ENCODE measurements around the gene APLN.

APLN gene

DNA sequence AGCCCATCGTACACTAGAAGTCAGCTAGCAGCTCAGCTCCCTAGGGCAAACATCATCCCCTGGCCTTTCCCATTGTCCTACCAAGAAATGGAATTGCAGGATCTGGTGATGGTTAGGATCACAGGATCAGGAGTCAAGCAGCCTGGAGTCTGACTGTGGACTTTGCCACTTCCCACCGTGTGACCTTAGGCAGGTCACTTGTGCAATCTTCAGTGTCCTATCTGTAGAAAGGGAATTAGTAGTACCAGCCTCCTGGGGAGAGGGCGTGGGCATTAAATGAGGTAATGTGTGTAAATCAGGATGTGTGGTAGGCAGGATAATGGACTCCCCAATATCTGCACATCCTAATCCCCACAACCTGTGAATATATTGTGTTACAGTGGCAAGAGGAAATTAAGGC is 38.6 kb upstream of the APLN start:
- no peak overlapping the region for H3K9ac ChIP-seq (ENCODE audit: low read depth, low read length)

DNA sequence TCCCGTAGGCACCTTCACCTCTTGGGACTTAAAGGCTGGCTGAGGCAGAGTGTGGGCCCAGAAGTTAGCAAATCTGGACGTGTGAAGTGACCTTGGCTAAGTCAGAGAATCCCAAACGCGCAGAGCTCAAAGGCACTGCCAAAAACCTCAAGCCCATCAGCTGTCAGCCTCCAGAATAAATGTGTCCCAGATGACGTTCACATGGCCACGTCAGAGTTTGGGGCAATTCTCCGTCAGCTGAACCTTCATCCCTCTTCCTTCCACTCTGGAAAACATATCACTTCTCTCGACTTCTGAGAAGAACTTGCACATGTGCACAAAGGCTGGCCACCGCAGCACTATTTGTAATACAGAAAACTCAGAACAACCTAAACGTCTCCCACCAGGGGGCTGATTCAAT is 35.7 kb upstream of the APLN start:
- Histone ChIP-seq H3K36me3 (ENCODE audit: insufficient read depth, low read length) (no peaks in the 10 kb centered on the region), H3K27ac (ENCODE audit: low read depth, low read length) (no peak overlapping the region), H3K9me3 (ENCODE audit: insufficient read depth, low read depth, low read length) (no peaks in the 10 kb centered on the region), H3K4me3 (ENCODE audit: low read length) (no peak overlapping the region), H3K27me3 (ENCODE audit: insufficient read depth, low read length) (no peaks in the 10 kb centered on the region), H3K4me1 (ENCODE audit: insufficient read depth, low read length) (peaks cover 3% of the 10 kb centered on the region; the same call in 1 of the 2 replicates), H3K9ac (ENCODE audit: low read depth, low read length) (no peak overlapping the region)
- 86% methylated on average over 10 of the region's 10 CpGs for WGBS

More for the DNA sequence above, 38.6 kb upstream of the APLN start:
- 89% methylated on average over 3 of the region's 3 CpGs for WGBS
- H3K36me3 ChIP-seq (ENCODE audit: insufficient read depth, low read length) = no peaks in the 10 kb centered on the region
- peaks cover 18% of the 10 kb centered on the region; the same call in 1 of the 2 replicates for H3K4me1 ChIP-seq (ENCODE audit: insufficient read depth, low read length)
- H3K4me3 ChIP-seq (ENCODE audit: low read length) = no peak overlapping the region
- no peak overlapping the region for H3K27ac ChIP-seq (ENCODE audit: low read depth, low read length)
- no peaks in the 10 kb centered on the region for H3K9me3 ChIP-seq (ENCODE audit: insufficient read depth, low read depth, low read length)
- no peaks in the 10 kb centered on the region for H3K27me3 ChIP-seq (ENCODE audit: insufficient read depth, low read length)

DNA sequence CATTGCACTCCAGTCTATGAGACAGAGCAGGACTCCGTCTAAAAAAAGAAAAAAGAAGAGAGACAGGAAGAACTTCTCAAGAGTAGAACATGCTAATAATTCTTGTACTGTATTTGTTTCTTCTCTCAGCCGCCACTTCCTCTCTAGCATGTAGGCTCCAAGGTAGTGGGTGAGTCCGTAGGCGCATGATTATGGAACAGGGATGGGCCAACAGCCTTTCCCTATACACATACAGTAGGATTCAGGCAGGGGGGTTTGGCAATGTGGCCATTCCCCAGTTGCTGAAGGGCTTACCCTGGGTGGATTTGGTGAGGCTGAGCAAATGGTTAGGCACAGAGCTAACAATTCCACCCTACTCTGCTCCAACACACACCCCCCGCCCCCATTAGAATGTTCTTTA is 35.0 kb upstream of the APLN start:
- Histone ChIP-seq H3K27me3 (ENCODE audit: insufficient read depth, low read length) (no peaks in the 10 kb centered on the region), H3K36me3 (ENCODE audit: insufficient read depth, low read length) (no peaks in the 10 kb centered on the region), H3K9ac (ENCODE audit: low read depth, low read length) (no peak overlapping the region), H3K27ac (ENCODE audit: low read depth, low read length) (no peak overlapping the region), H3K4me1 (ENCODE audit: insufficient read depth, low read length) (peaks cover 3% of the 10 kb centered on the region; the same call in 1 of the 2 replicates), H3K9me3 (ENCODE audit: insufficient read depth, low read depth, low read length) (no peaks in the 10 kb centered on the region), H3K4me3 (ENCODE audit: low read length) (no peak overlapping the region)
- WGBS = 100% methylated on average over 2 of the region's 5 CpGs

- H3K9me3 ChIP-seq (ENCODE audit: insufficient read depth, low read depth, low read length) = no peaks in the 10 kb centered on the region
- no peaks in the 10 kb centered on the region for H3K27me3 ChIP-seq (ENCODE audit: insufficient read depth, low read length)
- H3K4me1 ChIP-seq (ENCODE audit: insufficient read depth, low read length) = peaks cover 3% of the 10 kb centered on the region; the same call in 1 of the 2 replicates
- no peak overlapping the region for H3K9ac ChIP-seq (ENCODE audit: low read depth, low read length)
- H3K4me3 ChIP-seq (ENCODE audit: low read length) = no peak overlapping the region
- H3K36me3 ChIP-seq (ENCODE audit: insufficient read depth, low read length) = no peaks in the 10 kb centered on the region
- WGBS = 99% methylated on average over 3 of the region's 3 CpGs
- H3K27ac ChIP-seq (ENCODE audit: low read depth, low read length) = no peak overlapping the region
These were observed 33.3 kb upstream of the APLN start for GRCh38 chrX:129688097-129688496.

GRCh38 chrX:129686422-129686948 is 31.7 kb upstream of the APLN start:
- H3K4me1 ChIP-seq (ENCODE audit: insufficient read depth, low read length) = peaks cover 3% of the 10 kb centered on the region; the same call in 1 of the 2 replicates
- 44% methylated on average over 1 of the region's 2 CpGs for WGBS
- peak overlapping the region; percentile 60; the same call in 1 of the 2 replicates for H3K27ac ChIP-seq (ENCODE audit: low read depth, low read length)
- no peak overlapping the region for H3K9ac ChIP-seq (ENCODE audit: low read depth, low read length)
- H3K4me3 ChIP-seq (ENCODE audit: low read length) = 0 out of 2 replicates have a peak overlapping the region, but pooled peaks have one; percentile 19
- no peaks in the 10 kb centered on the region for H3K36me3 ChIP-seq (ENCODE audit: insufficient read depth, low read length)
- H3K9me3 ChIP-seq (ENCODE audit: insufficient read depth, low read depth, low read length) = no peaks in the 10 kb centered on the region
- H3K27me3 ChIP-seq (ENCODE audit: insufficient read depth, low read length) = no peaks in the 10 kb centered on the region

- Histone ChIP-seq H3K36me3 (ENCODE audit: insufficient read depth, low read length) (no peaks in the 10 kb centered on the region), H3K27me3 (ENCODE audit: insufficient read depth, low read length) (no peaks in the 10 kb centered on the region; the same call in 1 of the 2 replicates), H3K4me3 (ENCODE audit: low read length) (no peak overlapping the region), H3K27ac (ENCODE audit: low read depth, low read length) (no peak overlapping the region), H3K4me1 (ENCODE audit: insufficient read depth, low read length) (peaks cover 3% of the 10 kb centered on the region; the same call in 1 of the 2 replicates), H3K9ac (ENCODE audit: low read depth, low read length) (no peak overlapping the region), H3K9me3 (ENCODE audit: insufficient read depth, low read depth, low read length) (no peaks in the 10 kb centered on the region)
- WGBS = no CpG with 5 or more reads among the region's 1 CpG
These were observed 28.2 kb upstream of the APLN start for GRCh38 chrX:129682979-129683378.

DNA sequence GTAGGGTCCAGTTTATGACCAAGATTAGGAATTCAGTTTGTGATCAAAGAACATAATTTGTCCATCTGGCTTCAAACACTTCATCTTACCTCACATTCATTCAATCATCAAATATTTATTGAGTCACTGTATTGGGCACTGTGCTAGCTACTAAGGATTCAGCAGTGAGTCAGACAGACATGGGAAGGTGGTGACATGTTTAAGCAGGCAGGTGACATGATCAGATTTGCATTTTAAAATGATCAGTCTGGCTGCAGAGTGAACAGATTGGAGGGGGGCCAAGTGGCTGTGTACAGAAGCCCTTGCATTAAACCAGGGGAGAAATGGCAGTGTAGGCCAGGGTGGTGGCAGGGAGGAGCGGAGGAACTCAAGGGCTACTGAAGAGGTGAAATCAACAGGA is 25.1 kb upstream of the APLN start:
- Histone ChIP-seq H3K4me3 (ENCODE audit: low read length) (no peak overlapping the region), H3K27ac (ENCODE audit: low read depth, low read length) (no peak overlapping the region), H3K4me1 (ENCODE audit: insufficient read depth, low read length) (no peaks in the 10 kb centered on the region), H3K36me3 (ENCODE audit: insufficient read depth, low read length) (no peaks in the 10 kb centered on the region), H3K27me3 (ENCODE audit: insufficient read depth, low read length) (no peaks in the 10 kb centered on the region; the same call in 1 of the 2 replicates), H3K9me3 (ENCODE audit: insufficient read depth, low read depth, low read length) (no peaks in the 10 kb centered on the region), H3K9ac (ENCODE audit: low read depth, low read length) (no peak overlapping the region)
- 92% methylated on average over 1 of the region's 1 CpG for WGBS

- no peaks in the 10 kb centered on the region for H3K4me1 ChIP-seq (ENCODE audit: insufficient read depth, low read length)
- no peak overlapping the region for H3K9ac ChIP-seq (ENCODE audit: low read depth, low read length)
- H3K4me3 ChIP-seq (ENCODE audit: low read length) = no peak overlapping the region
- H3K27me3 ChIP-seq (ENCODE audit: insufficient read depth, low read length) = no peaks in the 10 kb centered on the region; the same call in 1 of the 2 replicates
- WGBS = 92% methylated on average over 14 of the region's 14 CpGs
- no peak overlapping the region for H3K27ac ChIP-seq (ENCODE audit: low read depth, low read length)
- no peaks in the 10 kb centered on the region for H3K36me3 ChIP-seq (ENCODE audit: insufficient read depth, low read length)
- no peaks in the 10 kb centered on the region for H3K9me3 ChIP-seq (ENCODE audit: insufficient read depth, low read depth, low read length)
These were observed 23.9 kb upstream of the APLN start for GRCh38 chrX:129678614-129679195.

GRCh38 chrX:129667412-129667811 is 12.7 kb upstream of the APLN start:
- Histone ChIP-seq H3K4me1 (ENCODE audit: insufficient read depth, low read length) (peaks cover 22% of the 10 kb centered on the region; the same call in 1 of the 2 replicates), H3K4me3 (ENCODE audit: low read length) (no peak overlapping the region), H3K27me3 (ENCODE audit: insufficient read depth, low read length) (no peaks in the 10 kb centered on the region), H3K9me3 (ENCODE audit: insufficient read depth, low read depth, low read length) (no peaks in the 10 kb centered on the region; the same call in 1 of the 2 replicates), H3K27ac (ENCODE audit: low read depth, low read length) (no peak overlapping the region), H3K36me3 (ENCODE audit: insufficient read depth, low read length) (no peaks in the 10 kb centered on the region), H3K9ac (ENCODE audit: low read depth, low read length) (no peak overlapping the region)

DNA sequence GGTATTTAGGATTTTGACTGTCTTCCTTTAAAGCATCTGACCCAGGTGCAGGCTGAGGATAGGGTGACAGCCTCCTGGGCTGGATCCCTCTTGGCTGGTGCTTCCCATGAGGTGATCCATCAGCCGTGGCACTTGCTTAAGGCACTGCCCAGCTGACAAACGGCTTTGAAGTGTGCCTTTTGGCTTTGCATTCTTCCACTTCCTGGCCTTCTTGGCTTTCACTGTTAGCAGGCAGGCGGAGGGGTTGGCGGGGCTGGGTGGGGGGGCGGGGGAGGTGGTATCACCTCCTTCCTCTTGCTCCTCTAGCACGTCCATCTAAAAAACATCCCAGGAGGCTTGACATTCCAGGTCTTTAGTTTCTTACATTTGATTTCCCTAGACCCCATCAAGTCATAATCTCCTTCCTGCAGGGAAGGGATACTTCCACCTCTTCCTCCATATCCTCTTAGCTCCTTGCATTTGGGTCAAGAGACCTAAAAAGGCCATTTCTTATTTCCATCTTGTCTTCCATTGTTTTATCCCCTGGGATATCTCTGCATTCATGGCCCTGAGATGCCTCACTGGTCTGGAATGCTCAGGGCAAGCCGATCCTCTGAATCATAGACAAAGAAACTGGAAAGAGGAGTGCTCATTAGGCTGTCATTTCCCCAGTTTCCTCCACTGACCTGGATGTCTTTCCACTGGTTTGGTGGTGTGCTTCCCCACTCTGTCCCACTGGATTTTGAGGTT is 11.3 kb upstream of the APLN start:
- Histone ChIP-seq H3K9me3 (ENCODE audit: insufficient read depth, low read depth, low read length) (no peaks in the 10 kb centered on the region; the same call in 1 of the 2 replicates), H3K9ac (ENCODE audit: low read depth, low read length) (peak overlapping the region; percentile 60; the same call in 1 of the 2 replicates), H3K36me3 (ENCODE audit: insufficient read depth, low read length) (no peaks in the 10 kb centered on the region), H3K4me3 (ENCODE audit: low read length) (no peak overlapping the region; the same call in 1 of the 2 replicates), H3K4me1 (ENCODE audit: insufficient read depth, low read length) (peaks cover 22% of the 10 kb centered on the region; the same call in 1 of the 2 replicates), H3K27ac (ENCODE audit: low read depth, low read length) (peak overlapping the region; percentile 79), H3K27me3 (ENCODE audit: insufficient read depth, low read length) (no peaks in the 10 kb centered on the region)
- WGBS = 31% methylated on average over 4 of the region's 7 CpGs

DNA sequence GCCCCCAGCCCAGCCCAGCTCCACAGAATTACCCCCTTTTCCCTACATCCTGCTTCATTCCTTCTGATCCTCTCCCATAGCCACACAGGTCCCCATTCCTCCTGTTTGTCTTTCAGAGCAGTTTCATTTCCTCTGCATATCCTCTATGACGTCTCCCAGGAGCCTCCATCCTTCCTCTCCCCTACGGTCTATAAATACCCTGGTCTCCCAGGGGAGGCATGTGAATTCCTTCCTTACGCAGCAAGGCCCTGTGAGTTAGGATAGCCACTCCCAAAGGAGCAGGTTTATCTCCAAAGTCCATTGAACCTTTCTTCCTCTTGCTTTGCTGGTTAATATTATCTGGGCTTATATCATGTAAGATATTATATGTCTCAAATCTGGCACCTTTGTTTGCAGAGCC is 8.4 kb upstream of the APLN start:
- H3K27ac ChIP-seq (ENCODE audit: low read depth, low read length) = no peak overlapping the region
- peaks cover 22% of the 10 kb centered on the region; the same call in 1 of the 2 replicates for H3K4me1 ChIP-seq (ENCODE audit: insufficient read depth, low read length)
- H3K4me3 ChIP-seq (ENCODE audit: low read length) = no peak overlapping the region
- H3K9ac ChIP-seq (ENCODE audit: low read depth, low read length) = no peak overlapping the region
- no peaks in the 10 kb centered on the region for H3K36me3 ChIP-seq (ENCODE audit: insufficient read depth, low read length)
- no peaks in the 10 kb centered on the region; the same call in 1 of the 2 replicates for H3K9me3 ChIP-seq (ENCODE audit: insufficient read depth, low read depth, low read length)
- WGBS = 54% methylated on average over 3 of the region's 3 CpGs
- H3K27me3 ChIP-seq (ENCODE audit: insufficient read depth, low read length) = no peaks in the 10 kb centered on the region
